HL-60 (cell line): ENCODE results near the gene AGPAT1.

Experiments used
- DNase-seq, 2 experiments: peaks; one replicate each; pipeline ENCODE4 v3.0.0-alpha.2; 2010 to 2020; ENCODE audit warnings: low read depth in 1 of 2, low spot score in 1 of 2
- H3K27ac ChIP-seq: fragments of 250-450 bp; sonication (Bioruptor Pico); replicated peaks from 2 replicates; pipeline ENCODE4 v1.5.1; 2020; ENCODE audit warnings: mild to moderate bottlenecking, moderate library complexity
- H3K27me3 ChIP-seq: fragments of 250-450 bp; sonication (Bioruptor Pico); 2 replicates; pipeline ENCODE4 v1.5.1; 2021; ENCODE audit warnings: mild to moderate bottlenecking, moderate library complexity; ENCODE audit not compliant: insufficient read depth, poor library complexity, severe bottlenecking
- H3K4me3 ChIP-seq: replicated peaks from 2 replicates; pipeline ENCODE4 v1.5.1; 2011; ENCODE audit warnings: mild to moderate bottlenecking, control low read depth, low read length; ENCODE audit not compliant: insufficient read depth
- CTCF ChIP-seq: IDR thresholded peaks from one replicate; pipeline ENCODE4 v1.5.1; 2011; ENCODE audit warnings: low read length, control low read depth, inconsistent platforms; ENCODE audit not compliant: insufficient read depth
- GABPA ChIP-seq: IDR thresholded peaks from 2 replicates; pipeline ENCODE4 v1.6.1; 2012; ENCODE audit warnings: low read depth
- POLR2AphosphoS5 ChIP-seq: IDR thresholded peaks from 2 replicates; pipeline ENCODE4 v1.6.1; 2012; ENCODE audit warnings: low read depth
- SPI1 ChIP-seq: IDR thresholded peaks from 2 replicates; pipeline ENCODE4 v1.6.1; 2012; ENCODE audit warnings: low read depth, mild to moderate bottlenecking, borderline replicate concordance
- TF ChIP-seq, protein P1 (sequence below): IDR thresholded peaks from 2 replicates; pipeline ENCODE4 v1.6.1; 2012; ENCODE audit warnings: low read depth; ENCODE audit not compliant: insufficient replicate concordance

AGPAT1 gene

GRCh38 chr6:32196682-32197616, 21.1 kb upstream of the AGPAT1 start:
- no peaks in the 10 kb centered on the region for H3K27me3 ChIP-seq
- peak overlapping the region; percentile 90 for H3K27ac ChIP-seq
- TF ChIP-seq SPI1 = peak; percentile 4; the same call in 1 of the 2 replicates
- no peak for TF ChIP-seq GABPA
- H3K4me3 ChIP-seq = peak overlapping the region; percentile 61
- peak in 1 of 2 experiments; percentile 60 for DNase-seq

DNA sequence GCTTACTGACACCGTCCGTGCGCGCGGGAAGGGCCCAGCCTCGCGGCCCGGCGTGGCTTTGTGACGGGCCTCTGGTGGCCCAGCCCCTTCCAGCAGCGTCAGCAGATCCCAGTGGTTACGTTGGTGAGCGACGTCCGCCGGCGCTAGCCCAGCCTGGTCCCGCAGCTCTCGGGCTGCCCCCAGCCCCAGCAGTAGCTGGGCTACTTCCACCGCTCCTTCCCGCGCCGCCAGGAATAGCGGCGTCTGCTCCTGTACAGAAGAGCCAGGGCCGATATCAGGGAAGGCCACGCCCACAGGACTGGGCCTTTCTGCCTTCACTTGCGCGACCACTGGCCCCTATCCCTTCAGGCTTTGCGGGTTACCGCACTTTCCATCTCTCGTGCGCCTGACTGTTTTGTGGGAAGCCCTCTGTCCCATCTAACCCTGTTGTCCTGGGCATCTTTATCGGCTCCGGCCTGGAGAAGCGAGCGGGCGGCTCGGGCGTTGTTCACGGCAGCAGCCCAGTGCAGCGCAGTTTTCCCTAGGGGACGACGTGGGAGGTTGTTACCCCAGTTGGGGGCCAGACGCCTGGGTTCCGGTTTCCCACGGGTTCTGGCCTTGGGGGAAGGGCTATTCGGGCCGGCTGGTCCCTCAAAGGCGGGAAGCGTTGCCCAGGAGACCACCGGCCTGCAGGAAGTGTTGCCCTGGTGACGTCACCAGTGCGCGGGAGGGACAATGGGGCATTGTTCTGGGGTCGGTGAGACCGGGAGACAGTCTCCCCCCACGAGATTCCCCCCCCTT, 20.2 kb upstream of the AGPAT1 start:
- TF ChIP-seq, protein P1, sequence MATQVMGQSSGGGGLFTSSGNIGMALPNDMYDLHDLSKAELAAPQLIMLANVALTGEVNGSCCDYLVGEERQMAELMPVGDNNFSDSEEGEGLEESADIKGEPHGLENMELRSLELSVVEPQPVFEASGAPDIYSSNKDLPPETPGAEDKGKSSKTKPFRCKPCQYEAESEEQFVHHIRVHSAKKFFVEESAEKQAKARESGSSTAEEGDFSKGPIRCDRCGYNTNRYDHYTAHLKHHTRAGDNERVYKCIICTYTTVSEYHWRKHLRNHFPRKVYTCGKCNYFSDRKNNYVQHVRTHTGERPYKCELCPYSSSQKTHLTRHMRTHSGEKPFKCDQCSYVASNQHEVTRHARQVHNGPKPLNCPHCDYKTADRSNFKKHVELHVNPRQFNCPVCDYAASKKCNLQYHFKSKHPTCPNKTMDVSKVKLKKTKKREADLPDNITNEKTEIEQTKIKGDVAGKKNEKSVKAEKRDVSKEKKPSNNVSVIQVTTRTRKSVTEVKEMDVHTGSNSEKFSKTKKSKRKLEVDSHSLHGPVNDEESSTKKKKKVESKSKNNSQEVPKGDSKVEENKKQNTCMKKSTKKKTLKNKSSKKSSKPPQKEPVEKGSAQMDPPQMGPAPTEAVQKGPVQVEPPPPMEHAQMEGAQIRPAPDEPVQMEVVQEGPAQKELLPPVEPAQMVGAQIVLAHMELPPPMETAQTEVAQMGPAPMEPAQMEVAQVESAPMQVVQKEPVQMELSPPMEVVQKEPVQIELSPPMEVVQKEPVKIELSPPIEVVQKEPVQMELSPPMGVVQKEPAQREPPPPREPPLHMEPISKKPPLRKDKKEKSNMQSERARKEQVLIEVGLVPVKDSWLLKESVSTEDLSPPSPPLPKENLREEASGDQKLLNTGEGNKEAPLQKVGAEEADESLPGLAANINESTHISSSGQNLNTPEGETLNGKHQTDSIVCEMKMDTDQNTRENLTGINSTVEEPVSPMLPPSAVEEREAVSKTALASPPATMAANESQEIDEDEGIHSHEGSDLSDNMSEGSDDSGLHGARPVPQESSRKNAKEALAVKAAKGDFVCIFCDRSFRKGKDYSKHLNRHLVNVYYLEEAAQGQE = no peak
- TF ChIP-seq POLR2AphosphoS5 = peak; percentile 90
- DNase-seq = peak; percentile 74 to 77
- peak overlapping the region; percentile 90 for H3K27ac ChIP-seq
- no peaks in the 10 kb centered on the region for H3K27me3 ChIP-seq
- H3K4me3 ChIP-seq = peak overlapping the region; percentile 61

GRCh38 chr6:32195652-32195901, 19.7 kb upstream of the AGPAT1 start:
- Histone ChIP-seq H3K27me3 (no peaks in the 10 kb centered on the region), H3K4me3 (no peak overlapping the region; the same call in 1 of the 2 replicates), H3K27ac (peak overlapping the region; percentile 90; the same call in 1 of the 2 replicates)
- TF ChIP-seq POLR2AphosphoS5 = no peak
- TF ChIP-seq CTCF = no peak
- no peak for TF ChIP-seq GABPA
- no peak for TF ChIP-seq SPI1
- TF ChIP-seq, protein P1 = no peak
- DNase-seq = peak; percentile 100

DNA sequence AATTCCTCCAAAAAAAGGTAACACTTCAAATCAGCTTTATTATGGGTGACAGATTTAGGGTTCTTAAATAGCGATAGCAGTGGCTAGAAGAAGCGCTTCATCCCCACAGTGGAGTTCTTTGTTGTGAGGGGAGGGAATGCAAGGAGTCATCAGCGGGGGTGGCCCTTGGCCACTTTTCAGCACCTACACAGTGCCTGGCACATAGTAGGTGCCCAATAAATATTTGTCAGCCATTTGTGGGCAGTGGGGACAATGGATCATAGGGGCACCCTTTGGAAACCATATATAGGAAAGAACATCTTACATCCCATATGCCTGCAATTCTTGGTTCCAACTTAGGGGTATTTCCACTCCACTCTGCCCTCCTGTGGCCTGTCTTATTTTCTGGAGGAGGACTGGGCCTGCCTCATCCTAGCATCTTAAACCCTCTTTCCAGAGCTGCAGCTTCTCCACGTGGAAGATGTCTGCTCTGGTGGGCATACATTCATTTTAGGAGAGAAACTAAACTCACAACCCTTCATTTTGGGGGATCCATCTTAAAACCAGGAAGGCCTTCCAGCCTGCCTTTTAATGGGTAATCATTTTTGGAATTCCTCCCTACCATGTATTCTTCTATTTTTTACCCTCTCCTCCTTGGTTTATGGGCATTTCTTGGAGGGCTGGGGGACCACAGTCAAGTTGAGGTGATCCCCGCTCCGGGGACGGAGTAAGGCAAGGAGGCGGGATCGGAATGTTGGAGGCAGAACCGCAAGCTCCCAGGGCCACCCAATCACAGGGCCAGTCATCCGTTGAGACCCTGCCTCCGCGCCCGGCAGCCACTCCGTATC, 19.2 kb upstream of the AGPAT1 start:
- H3K27me3 ChIP-seq = no peaks in the 10 kb centered on the region
- peak in 1 of 2 experiments; percentile 65 for DNase-seq
- peak overlapping the region; percentile 68 for H3K27ac ChIP-seq
- H3K4me3 ChIP-seq = peak overlapping the region; percentile 35
- TF ChIP-seq CTCF = peak; percentile 41
- TF ChIP-seq, protein P1 = no peak
